Adrenal gland (tissue), 5 donors: ENCODE results near the gene CCL1.

Experiments used
- CTCF ChIP-seq, 6 experiments: fragments of 450-650 bp in 4 of 6; fragments of 200-600 bp in 2 of 6; sonication (generic) in 1 of 6; IDR thresholded peaks; 1 replicate in 5 of 6; 2 replicates in 1 of 6; pipeline versions ENCODE4 v1.5.1 to v1.8.0; 2016 to 2021; ENCODE audit warnings: antibody characterized with exemption in 6 of 6, mild to moderate bottlenecking in 2 of 6, moderate library complexity in 1 of 6
- POLR2A ChIP-seq, 2 donors: fragments of 450-650 bp; IDR thresholded peaks; one replicate each; pipeline ENCODE4 v1.6.1; 2017; ENCODE audit warnings: antibody characterized with exemption in 2 of 2, mild to moderate bottlenecking in 2 of 2, moderate library complexity in 1 of 2
- donor health status: DM: no; HTN: no; CAD: no.

GRCh38 chr17:34379868-34380267 lies 16.8 kb upstream of the CCL1 start:
- TF ChIP-seq CTCF (IDR thresholded peaks at IDR 0.05) (no peak), POLR2A (IDR thresholded peaks at IDR 0.05) (no peak)
